A549 (cell line): ENCODE data around the gene IDI1. TPM values are rescaled to one million over a fixed set of nuclear protein-coding genes. Genes with fewer than 3 reads are reported as not detected.

Experiments
- ATAC-seq, 2 experiments: fragments of 200-7000 bp in 1 of 2; fragments of >200 bp in 1 of 2; cut with Nextera tagmentation in 1 of 2; cut with Tn5 transposase in 1 of 2; 3 replicates each; pipeline versions ENCODE4 v1.8.0 to v1.9.1; 2018 to 2020; ENCODE audit warnings: mild to moderate bottlenecking in 1 of 2, moderate library complexity in 1 of 2
- CTCF ChIA-PET: fragments of 300-600 bp; sonication (Branson Sonifier 250); formaldehyde crosslinking; extraction: SDS; loops from one replicate; lab custom pipeline; 2021; ENCODE audit warnings: antibody characterized with exemption, inconsistent platforms; lab: Yijun Ruan, JAX
- POLR2A ChIA-PET: fragments of 350-600 bp; formaldehyde crosslinking; extraction: SDS; loops from one replicate; lab custom pipeline; 2021; ENCODE audit warnings: antibody characterized with exemption, inconsistent platforms; lab: Yijun Ruan, JAX
- DNase-seq, 2 experiments: peaks; one replicate each; pipeline versions ENCODE4 v3.0.0 to v3.0.0-alpha.2; 2011 to 2016; ENCODE audit warnings: low read depth in 1 of 2, low spot score in 1 of 2
- FAIRE-seq: peaks from 2 replicates; lab custom pipeline; 2011; peaks lifted over from hg19 to GRCh38; lab: Jason Lieb, UNC
- H3K27ac ChIP-seq, 2 experiments: fragments of >200 bp; sonication (Bioruptor Twin); formaldehyde crosslinking; 3 replicates each; pipeline ENCODE4 v1.5.1; 2016 to 2017
- H3K4me1 ChIP-seq: fragments of >200 bp; sonication (Bioruptor Twin); formaldehyde crosslinking; 3 replicates; pipeline ENCODE4 v1.6.1; 2016
- H3K4me2 ChIP-seq: fragments of >200 bp; sonication (Bioruptor Twin); formaldehyde crosslinking; 3 replicates; pipeline ENCODE4 v1.6.1; 2016
- H3K4me3 ChIP-seq: fragments of >200 bp; sonication (Bioruptor Twin); formaldehyde crosslinking; 3 replicates; pipeline ENCODE4 v1.5.1; 2016
- H3K9me3 ChIP-seq: fragments of >200 bp; sonication (Bioruptor Twin); formaldehyde crosslinking; 3 replicates; pipeline ENCODE4 v1.6.1; 2016
- CEBPB ChIP-seq, 2 experiments: fragments of >200 bp in 1 of 2; sonication (Bioruptor Twin) in 1 of 2; formaldehyde crosslinking in 1 of 2; IDR thresholded peaks; 2 replicates each; pipeline ENCODE4 v1.6.1; 2012 to 2016
- CHD4 ChIP-seq: fragments of 200-600 bp; sonication (generic); IDR thresholded peaks from 2 replicates; pipeline ENCODE4 v1.6.1; 2016; ENCODE audit warnings: antibody characterized with exemption, mild to moderate bottlenecking, borderline replicate concordance
- EHF ChIP-seq: fragments of 250-450 bp; sonication (Bioruptor Pico); IDR thresholded peaks from 2 replicates; pipeline ENCODE4 v1.5.0; 2020; ENCODE audit warnings: mild to moderate bottlenecking
- EHMT2 ChIP-seq: fragments of 200-600 bp; sonication (generic); IDR thresholded peaks from 2 replicates; pipeline ENCODE4 v1.6.1; 2016; ENCODE audit warnings: antibody characterized with exemption, low read depth, mild to moderate bottlenecking, moderate library complexity
- EP300 ChIP-seq, 2 experiments: fragments of >200 bp; sonication (Bioruptor Twin); formaldehyde crosslinking; IDR thresholded peaks; 2 replicates in 1 of 2; 3 replicates in 1 of 2; pipeline ENCODE4 v1.6.1; 2016 to 2017
- FOSB ChIP-seq: fragments of 250-450 bp; sonication (Bioruptor Pico); IDR thresholded peaks from 2 replicates; pipeline ENCODE4 v1.5.0; 2020; ENCODE audit warnings: mild to moderate bottlenecking, moderate library complexity
- FOSL2 ChIP-seq, 2 experiments: fragments of 450-650 bp in 1 of 2; fragments of >200 bp in 1 of 2; sonication (Bioruptor Twin) in 1 of 2; formaldehyde crosslinking; IDR thresholded peaks; 2 replicates each; pipeline versions ENCODE4 v1.5.0 to v1.6.1; 2016 to 2020; ENCODE audit warnings: mild to moderate bottlenecking in 1 of 2, moderate library complexity in 1 of 2
- FOXS1 ChIP-seq: fragments of 250-450 bp; sonication (Bioruptor Pico); IDR thresholded peaks from 2 replicates; pipeline ENCODE4 v1.5.0; 2020; ENCODE audit warnings: mild to moderate bottlenecking, moderate library complexity
- GATA3 ChIP-seq: IDR thresholded peaks from 2 replicates; pipeline ENCODE4 v1.6.1; 2012; ENCODE audit warnings: borderline replicate concordance
- HOXB13 ChIP-seq: fragments of 250-450 bp; sonication (Bioruptor Pico); IDR thresholded peaks from 2 replicates; pipeline ENCODE4 v1.5.0; 2020; ENCODE audit warnings: low read depth, mild to moderate bottlenecking, moderate library complexity
- JUN ChIP-seq, 2 experiments: fragments of >200 bp; sonication (Bioruptor Twin); formaldehyde crosslinking; IDR thresholded peaks; 2 replicates in 1 of 2; 3 replicates in 1 of 2; pipeline ENCODE4 v1.6.1; 2016 to 2017
- JUNB ChIP-seq: fragments of >200 bp; sonication (Bioruptor Twin); formaldehyde crosslinking; IDR thresholded peaks from 2 replicates; pipeline ENCODE4 v1.6.1; 2016
- KDM1A ChIP-seq: fragments of 200-600 bp; sonication (generic); IDR thresholded peaks from 2 replicates; pipeline ENCODE4 v1.6.1; 2016; ENCODE audit warnings: low read depth, mild to moderate bottlenecking
- PHF8 ChIP-seq: fragments of 200-600 bp; sonication (generic); IDR thresholded peaks from 2 replicates; pipeline ENCODE4 v1.6.1; 2016; ENCODE audit warnings: low read depth, mild to moderate bottlenecking, antibody characterized with exemption, moderate library complexity, borderline replicate concordance
- POLR2A ChIP-seq: IDR thresholded peaks from 2 replicates; pipeline ENCODE4 v1.6.1; 2012; ENCODE audit warnings: mild to moderate bottlenecking, low read length
- RARB ChIP-seq: fragments of 250-450 bp; sonication (Bioruptor Pico); IDR thresholded peaks from 2 replicates; pipeline ENCODE4 v1.8.0; 2021; ENCODE audit warnings: mild to moderate bottlenecking, moderate library complexity
- RFX5 ChIP-seq: fragments of 450-650 bp; IDR thresholded peaks from 2 replicates; pipeline ENCODE4 v1.7.1; 2014; ENCODE audit warnings: antibody characterized with exemption, mild to moderate bottlenecking, moderate library complexity
- SREBF2 ChIP-seq: fragments of 450-650 bp; IDR thresholded peaks from 2 replicates; pipeline ENCODE4 v1.6.1; 2014; ENCODE audit warnings: mild to moderate bottlenecking, moderate library complexity
- TFCP2L1 ChIP-seq: fragments of 250-450 bp; sonication (Bioruptor Pico); IDR thresholded peaks from 2 replicates; pipeline ENCODE4 v1.5.0; 2021; ENCODE audit warnings: mild to moderate bottlenecking
- ZC3H11A ChIP-seq: fragments of 450-650 bp; IDR thresholded peaks from 2 replicates; pipeline ENCODE4 v1.6.1; 2014; ENCODE audit warnings: antibody characterized with exemption, mild to moderate bottlenecking
- ZFP36 ChIP-seq: fragments of 450-650 bp; IDR thresholded peaks from 2 replicates; pipeline ENCODE4 v1.6.1; 2014; ENCODE audit warnings: borderline replicate concordance; ENCODE audit not compliant: partially characterized antibody
- whole genome bisulfite sequencing: methylation state at CpG from one replicate; pipeline ENCODE4 v1.1.6; 2017; ENCODE audit errors: missing lambda C conversion rate; 5-methylcytosine and 5-hydroxymethylcytosine counted together
- polyA minus RNA-seq: library from RNA; depleted of rRNA, polyadenylated mRNA; stranded (reverse); fragments of >200 nt; gene quantifications from 2 replicates; pipeline ENCODE4 v1.2.3, GENCODE V29; 2011; rRNA and poly(A)+ RNA removed
- polyA plus RNA-seq, 4 experiments: library from polyadenylated mRNA; depleted of rRNA in 3 of 4; stranded (reverse); fragments of >200 nt; fragmentation: RNase III in 1 of 4; extraction: RNeasy Plus Mini Kit Qiagen cat#74134 plus additional on column Dnase treatment in 1 of 4; gene quantifications; 2 replicates in 3 of 4; 3 replicates in 1 of 4; pipeline ENCODE4 v1.2.3, GENCODE V29; 2011 to 2017
- TF ChIP-seq, protein P1 (sequence below): IDR thresholded peaks from 2 replicates; pipeline ENCODE4 v1.6.1; 2012
- TF ChIP-seq, protein P2 (sequence below): fragments of 200-600 bp; sonication (generic); IDR thresholded peaks from 2 replicates; pipeline ENCODE4 v1.6.1; 2016; ENCODE audit warnings: antibody characterized with exemption, mild to moderate bottlenecking, moderate library complexity
- TF ChIP-seq, protein P3 (sequence below): IDR thresholded peaks from 2 replicates; pipeline ENCODE4 v1.6.1; 2012
- TF ChIP-seq, protein P4 (sequence below): IDR thresholded peaks from 2 replicates; pipeline ENCODE4 v1.6.1; 2012; ENCODE audit warnings: low read depth, borderline replicate concordance
- TF ChIP-seq, protein P5 (sequence below): fragments of >200 bp; sonication (Bioruptor Twin); formaldehyde crosslinking; IDR thresholded peaks from 3 replicates; pipeline ENCODE4 v1.6.1; 2016

Gene IDI1
- polyA plus RNA-seq (2011; rRNA removed) (38.2 and 55.8 TPM in 2 replicates), polyA plus RNA-seq (2017; fragmentation: RNase III; extraction: RNeasy Plus Mini Kit Qiagen cat#74134 plus additional on column Dnase treatment) (42.4 to 65.0 TPM (median 57.1 TPM) in 3 replicates), polyA minus RNA-seq (14.8 and 15.1 TPM in 2 replicates)
- 20.4 and 20.7 TPM in 2 replicates for polyA plus RNA-seq (2012; cell fraction: cytosol; rRNA removed)
- polyA plus RNA-seq (2012; cell fraction: nucleus; rRNA removed): 14.8 and 25.5 TPM in 2 replicates

DNA sequence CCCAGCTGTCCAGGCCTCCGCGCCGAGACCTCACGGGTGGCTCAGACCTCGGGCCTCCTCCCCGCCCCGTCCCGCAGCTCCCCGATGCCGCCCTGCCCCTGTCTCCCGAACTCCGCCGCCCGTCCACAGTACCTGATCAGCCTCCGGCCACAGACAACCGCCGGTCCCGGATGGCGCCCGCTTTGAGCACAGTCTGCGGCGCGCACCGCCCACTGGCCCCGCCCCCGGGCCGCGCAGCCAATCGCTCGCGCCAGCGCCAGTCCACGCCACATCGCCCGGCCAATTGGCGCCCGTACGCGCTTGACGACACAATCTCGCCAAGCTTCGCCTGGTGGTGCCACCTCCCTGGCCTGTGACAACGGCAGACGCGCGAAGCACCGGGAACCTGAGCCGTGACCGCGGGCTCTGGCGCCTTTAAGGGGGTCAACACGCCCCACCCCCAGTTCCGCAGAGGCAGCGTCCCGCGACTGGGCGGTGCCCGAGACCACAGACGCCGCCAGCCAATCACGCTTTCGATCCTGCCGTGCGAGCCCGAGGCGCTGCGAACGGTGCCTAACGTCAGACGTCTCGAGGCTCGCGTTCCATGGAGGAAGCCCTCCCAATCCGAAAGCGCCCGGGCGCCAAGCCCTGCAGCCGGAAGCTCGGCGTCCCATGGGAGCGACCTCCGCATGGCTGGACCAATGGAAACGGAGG lies at the start of gene IDI1:
Gene IDI1, minus strand, starts transcription at position 388 of the 693 bp plus-strand sequence. Its CDS starts 116 bp downstream, at position 272.
- ChIA-PET CTCF (interaction anchor here (0.8 to 1.3 kb wide), 3 partner anchors 12 to 45 kb away, joined by 3 to 6 read pairs (median 4); no protein-coding TSS in a partner anchor), POLR2A (interaction anchor here (0.7 to 3.1 kb wide), 12 partner anchors 8 to 701 kb away, joined by 3 to 23 read pairs (median 4); partner anchors contain the start of genes GTPBP4 and LARP4B)
- Histone ChIP-seq H3K4me1 (peaks cover 28% of the 10 kb centered on the region), H3K4me3 (peak within 1 kb of the TSS; percentile 88), H3K27ac (peak within 1 kb of the TSS; percentile 90 to 91), H3K9me3 (no peaks in the 10 kb centered on the region), H3K4me2 (peak within 1 kb of the TSS; percentile 90)
- DNase-seq (peak; percentile 97 to 98), FAIRE-seq (no peak), ATAC-seq (peak; percentile 90 to 93)
- TF ChIP-seq CHD4 (no peak), POLR2A (peak; percentile 92), PHF8 (peak; percentile 76), FOXS1 (CRISPR knock-in tag) (no peak), EP300 (IDR thresholded peaks at IDR 0.05) (no peak), EHF (CRISPR knock-in tag) (no peak), FOSB (CRISPR knock-in tag) (no peak; the same call in 1 of the 2 replicates), GATA3 (peak; percentile 13; the same call in 1 of the 2 replicates), RFX5 (peak; percentile 89), HOXB13 (no peak), JUN (IDR thresholded peaks at IDR 0.05) (peak in 1 of 2 experiments; percentile 78; a peak in 2 of 5 replicates), TFCP2L1 (peak; percentile 84), KDM1A (no peak), JUNB (no peak), ZC3H11A (no peak), RARB (CRISPR knock-in tag) (no peak), CEBPB (IDR thresholded peaks at IDR 0.05) (no peak), SREBF2 (peak; percentile 19; the same call in 1 of the 2 replicates), FOSL2 (IDR thresholded peaks at IDR 0.05) (no peak), FOSL2 (CRISPR knock-in tag; IDR thresholded peaks at IDR 0.05) (no peak), ZFP36 (no peak), EHMT2 (no peak)
- TF ChIP-seq, protein P1, sequence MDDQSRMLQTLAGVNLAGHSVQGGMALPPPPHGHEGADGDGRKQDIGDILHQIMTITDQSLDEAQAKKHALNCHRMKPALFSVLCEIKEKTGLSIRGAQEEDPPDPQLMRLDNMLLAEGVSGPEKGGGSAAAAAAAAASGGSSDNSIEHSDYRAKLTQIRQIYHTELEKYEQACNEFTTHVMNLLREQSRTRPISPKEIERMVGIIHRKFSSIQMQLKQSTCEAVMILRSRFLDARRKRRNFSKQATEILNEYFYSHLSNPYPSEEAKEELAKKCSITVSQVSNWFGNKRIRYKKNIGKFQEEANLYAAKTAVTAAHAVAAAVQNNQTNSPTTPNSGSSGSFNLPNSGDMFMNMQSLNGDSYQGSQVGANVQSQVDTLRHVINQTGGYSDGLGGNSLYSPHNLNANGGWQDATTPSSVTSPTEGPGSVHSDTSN: peak; percentile 73; the same call in 1 of the 2 replicates
- TF ChIP-seq, protein P2, sequence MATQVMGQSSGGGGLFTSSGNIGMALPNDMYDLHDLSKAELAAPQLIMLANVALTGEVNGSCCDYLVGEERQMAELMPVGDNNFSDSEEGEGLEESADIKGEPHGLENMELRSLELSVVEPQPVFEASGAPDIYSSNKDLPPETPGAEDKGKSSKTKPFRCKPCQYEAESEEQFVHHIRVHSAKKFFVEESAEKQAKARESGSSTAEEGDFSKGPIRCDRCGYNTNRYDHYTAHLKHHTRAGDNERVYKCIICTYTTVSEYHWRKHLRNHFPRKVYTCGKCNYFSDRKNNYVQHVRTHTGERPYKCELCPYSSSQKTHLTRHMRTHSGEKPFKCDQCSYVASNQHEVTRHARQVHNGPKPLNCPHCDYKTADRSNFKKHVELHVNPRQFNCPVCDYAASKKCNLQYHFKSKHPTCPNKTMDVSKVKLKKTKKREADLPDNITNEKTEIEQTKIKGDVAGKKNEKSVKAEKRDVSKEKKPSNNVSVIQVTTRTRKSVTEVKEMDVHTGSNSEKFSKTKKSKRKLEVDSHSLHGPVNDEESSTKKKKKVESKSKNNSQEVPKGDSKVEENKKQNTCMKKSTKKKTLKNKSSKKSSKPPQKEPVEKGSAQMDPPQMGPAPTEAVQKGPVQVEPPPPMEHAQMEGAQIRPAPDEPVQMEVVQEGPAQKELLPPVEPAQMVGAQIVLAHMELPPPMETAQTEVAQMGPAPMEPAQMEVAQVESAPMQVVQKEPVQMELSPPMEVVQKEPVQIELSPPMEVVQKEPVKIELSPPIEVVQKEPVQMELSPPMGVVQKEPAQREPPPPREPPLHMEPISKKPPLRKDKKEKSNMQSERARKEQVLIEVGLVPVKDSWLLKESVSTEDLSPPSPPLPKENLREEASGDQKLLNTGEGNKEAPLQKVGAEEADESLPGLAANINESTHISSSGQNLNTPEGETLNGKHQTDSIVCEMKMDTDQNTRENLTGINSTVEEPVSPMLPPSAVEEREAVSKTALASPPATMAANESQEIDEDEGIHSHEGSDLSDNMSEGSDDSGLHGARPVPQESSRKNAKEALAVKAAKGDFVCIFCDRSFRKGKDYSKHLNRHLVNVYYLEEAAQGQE: peak; percentile 39; the same call in 1 of the 2 replicates
- TF ChIP-seq, protein P3, sequence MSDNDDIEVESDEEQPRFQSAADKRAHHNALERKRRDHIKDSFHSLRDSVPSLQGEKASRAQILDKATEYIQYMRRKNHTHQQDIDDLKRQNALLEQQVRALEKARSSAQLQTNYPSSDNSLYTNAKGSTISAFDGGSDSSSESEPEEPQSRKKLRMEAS: peak; percentile 77
- TF ChIP-seq, protein P4, sequence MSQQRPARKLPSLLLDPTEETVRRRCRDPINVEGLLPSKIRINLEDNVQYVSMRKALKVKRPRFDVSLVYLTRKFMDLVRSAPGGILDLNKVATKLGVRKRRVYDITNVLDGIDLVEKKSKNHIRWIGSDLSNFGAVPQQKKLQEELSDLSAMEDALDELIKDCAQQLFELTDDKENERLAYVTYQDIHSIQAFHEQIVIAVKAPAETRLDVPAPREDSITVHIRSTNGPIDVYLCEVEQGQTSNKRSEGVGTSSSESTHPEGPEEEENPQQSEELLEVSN: peak; percentile 80
- TF ChIP-seq, protein P5, sequence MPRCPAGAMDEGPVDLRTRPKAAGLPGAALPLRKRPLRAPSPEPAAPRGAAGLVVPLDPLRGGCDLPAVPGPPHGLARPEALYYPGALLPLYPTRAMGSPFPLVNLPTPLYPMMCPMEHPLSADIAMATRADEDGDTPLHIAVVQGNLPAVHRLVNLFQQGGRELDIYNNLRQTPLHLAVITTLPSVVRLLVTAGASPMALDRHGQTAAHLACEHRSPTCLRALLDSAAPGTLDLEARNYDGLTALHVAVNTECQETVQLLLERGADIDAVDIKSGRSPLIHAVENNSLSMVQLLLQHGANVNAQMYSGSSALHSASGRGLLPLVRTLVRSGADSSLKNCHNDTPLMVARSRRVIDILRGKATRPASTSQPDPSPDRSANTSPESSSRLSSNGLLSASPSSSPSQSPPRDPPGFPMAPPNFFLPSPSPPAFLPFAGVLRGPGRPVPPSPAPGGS: 0 out of 3 replicates have a peak, but pooled peaks have one; percentile 69
- 3% methylated on average over 16 of the region's 83 CpGs for WGBS
